HUES64 (cell line): Measurements from ENCODE around the gene CILP.

ENCODE experiments used
- H3K27ac ChIP-seq: 2 replicates; pipeline ENCODE4 v1.7.0; 2013; ENCODE audit warnings: low read depth, low read length, inconsistent platforms
- H3K27me3 ChIP-seq: 2 replicates; pipeline ENCODE4 v1.6.1; 2013; ENCODE audit warnings: mild to moderate bottlenecking, low read length; ENCODE audit not compliant: insufficient read depth
- H3K36me3 ChIP-seq: 2 replicates; pipeline ENCODE4 v1.6.1; 2013; ENCODE audit warnings: mild to moderate bottlenecking, low read length; ENCODE audit not compliant: insufficient read depth
- H3K4me1 ChIP-seq: 2 replicates; pipeline ENCODE4 v1.6.1; 2013; ENCODE audit warnings: mild to moderate bottlenecking, low read length, moderate library complexity; ENCODE audit not compliant: insufficient read depth
- H3K4me3 ChIP-seq: 2 replicates; pipeline ENCODE4 v1.5.1; 2013; ENCODE audit warnings: mild to moderate bottlenecking, low read length, moderate library complexity
- H3K9ac ChIP-seq: 2 replicates; pipeline ENCODE4 v1.6.1; 2013; ENCODE audit warnings: mild to moderate bottlenecking, low read depth, low read length
- H3K9me3 ChIP-seq: 2 replicates; pipeline ENCODE4 v1.6.1; 2013; ENCODE audit warnings: low read depth, low read length; ENCODE audit not compliant: insufficient read depth
- WGBS: fragments of 150-250, 120-280 bp; methylation state at CpG from one replicate; pipeline ENCODE4 v1.1.7; 2013; ENCODE audit warnings: missing lambda C conversion rate; 5-methylcytosine and 5-hydroxymethylcytosine counted together

CILP gene

GRCh38 chr15:65174509-65174908, 36.8 kb downstream of the CILP start:
- 91% methylated on average over 3 of the region's 5 CpGs for WGBS
- no peaks in the 10 kb centered on the region for H3K27me3 ChIP-seq
- H3K9ac ChIP-seq: no peak overlapping the region
- no peaks in the 10 kb centered on the region for H3K4me1 ChIP-seq
- peaks cover 77% of the 10 kb centered on the region for H3K36me3 ChIP-seq
- H3K4me3 ChIP-seq: no peak overlapping the region
- H3K27ac ChIP-seq: no peak overlapping the region
- no peaks in the 10 kb centered on the region for H3K9me3 ChIP-seq

GRCh38 chr15:65172531-65172930, 38.7 kb downstream of the CILP start:
- H3K36me3 ChIP-seq: peaks cover 62% of the 10 kb centered on the region

GRCh38 chr15:65171428-65171827, 39.8 kb downstream of the CILP start:
- peaks cover 54% of the 10 kb centered on the region for H3K36me3 ChIP-seq
- no peak overlapping the region for H3K27ac ChIP-seq
- no peaks in the 10 kb centered on the region for H3K9me3 ChIP-seq
- no peak overlapping the region for H3K9ac ChIP-seq
- 99% methylated on average over 5 of the region's 5 CpGs for WGBS
- H3K4me1 ChIP-seq: no peaks in the 10 kb centered on the region
- H3K27me3 ChIP-seq: no peaks in the 10 kb centered on the region
- no peak overlapping the region for H3K4me3 ChIP-seq

More at GRCh38 chr15:65172531-65172930, 38.7 kb downstream of the CILP start:
- no peaks in the 10 kb centered on the region for H3K27me3 ChIP-seq
- H3K4me1 ChIP-seq: no peaks in the 10 kb centered on the region
- WGBS: 96% methylated on average over 4 of the region's 5 CpGs
- H3K27ac ChIP-seq: no peak overlapping the region
- no peak overlapping the region for H3K9ac ChIP-seq
- no peak overlapping the region for H3K4me3 ChIP-seq
- H3K9me3 ChIP-seq: no peaks in the 10 kb centered on the region

GRCh38 chr15:65165875-65166274, 45.4 kb downstream of the CILP start:
- no peaks in the 10 kb centered on the region for H3K4me1 ChIP-seq
- H3K4me3 ChIP-seq: no peak overlapping the region
- peaks cover 58% of the 10 kb centered on the region for H3K36me3 ChIP-seq
- no peaks in the 10 kb centered on the region for H3K9me3 ChIP-seq
- H3K27ac ChIP-seq: no peak overlapping the region
- 95% methylated on average over 2 of the region's 2 CpGs for WGBS
- no peak overlapping the region for H3K9ac ChIP-seq
- no peaks in the 10 kb centered on the region for H3K27me3 ChIP-seq

GRCh38 chr15:65164139-65164538, 47.1 kb downstream of the CILP start:
- no peaks in the 10 kb centered on the region for H3K4me1 ChIP-seq
- no peak overlapping the region for H3K9ac ChIP-seq
- H3K4me3 ChIP-seq: no peak overlapping the region
- no peaks in the 10 kb centered on the region for H3K9me3 ChIP-seq
- no CpG with 5 or more reads among the region's 1 CpG for WGBS
- H3K27me3 ChIP-seq: no peaks in the 10 kb centered on the region
- H3K36me3 ChIP-seq: peaks cover 60% of the 10 kb centered on the region
- no peak overlapping the region for H3K27ac ChIP-seq

GRCh38 chr15:65163041-65163440, 48.2 kb downstream of the CILP start:
- 92% methylated on average over 3 of the region's 4 CpGs for WGBS

GRCh38 chr15:65156692-65157091, 54.6 kb downstream of the CILP start:
- Histone ChIP-seq H3K27ac (no peak overlapping the region), H3K36me3 (peaks cover 91% of the 10 kb centered on the region), H3K9me3 (no peaks in the 10 kb centered on the region), H3K9ac (no peak overlapping the region), H3K4me3 (no peak overlapping the region), H3K27me3 (no peaks in the 10 kb centered on the region), H3K4me1 (no peaks in the 10 kb centered on the region)
- 94% methylated on average over 5 of the region's 5 CpGs for WGBS

More at GRCh38 chr15:65163041-65163440, 48.2 kb downstream of the CILP start:
- peaks cover 70% of the 10 kb centered on the region for H3K36me3 ChIP-seq
- H3K27me3 ChIP-seq: no peaks in the 10 kb centered on the region
- H3K27ac ChIP-seq: no peak overlapping the region
- no peaks in the 10 kb centered on the region for H3K4me1 ChIP-seq
- no peak overlapping the region for H3K4me3 ChIP-seq
- no peaks in the 10 kb centered on the region for H3K9me3 ChIP-seq
- no peak overlapping the region for H3K9ac ChIP-seq

- Histone ChIP-seq H3K27me3 (no peaks in the 10 kb centered on the region), H3K27ac (no peak overlapping the region), H3K4me1 (no peaks in the 10 kb centered on the region), H3K36me3 (peaks cover 92% of the 10 kb centered on the region), H3K9me3 (no peaks in the 10 kb centered on the region), H3K9ac (no peak overlapping the region), H3K4me3 (no peak overlapping the region)
- 93% methylated on average over 6 of the region's 6 CpGs for WGBS
These were observed 56.6 kb downstream of the CILP start for GRCh38 chr15:65154720-65155119.

- Histone ChIP-seq H3K4me3 (no peak overlapping the region), H3K9ac (no peak overlapping the region), H3K27me3 (no peaks in the 10 kb centered on the region), H3K9me3 (no peaks in the 10 kb centered on the region), H3K4me1 (no peaks in the 10 kb centered on the region), H3K27ac (no peak overlapping the region), H3K36me3 (peaks cover 47% of the 10 kb centered on the region)
- WGBS: 99% methylated on average over 3 of the region's 3 CpGs
These were observed 63.4 kb downstream of the CILP start for GRCh38 chr15:65147902-65148301.

- no peaks in the 10 kb centered on the region for H3K9me3 ChIP-seq
- 94% methylated on average over 4 of the region's 4 CpGs for WGBS
- H3K4me1 ChIP-seq: no peaks in the 10 kb centered on the region
- peaks cover 34% of the 10 kb centered on the region for H3K36me3 ChIP-seq
- no peaks in the 10 kb centered on the region for H3K27me3 ChIP-seq
- H3K27ac ChIP-seq: no peak overlapping the region
- no peak overlapping the region for H3K4me3 ChIP-seq
- no peak overlapping the region for H3K9ac ChIP-seq
These were observed 64.8 kb downstream of the CILP start for GRCh38 chr15:65146438-65146837.
